ENCODE results near the gene TMEM9B. TPM values are rescaled to one million over a fixed set of nuclear protein-coding genes. Genes with fewer than 3 reads are reported as not detected.

The TMEM9B gene
- total RNA-seq, 1 experiment from 2014 or later = 13.6 TPM

- Mint-ChIP-seq H3K27me3 (ENCODE audit: low read depth) (no peaks in the 10 kb centered on the region; the same call in 1 of the 2 replicates), H3K27ac (no peak overlapping the region), H3K4me1 (no peaks in the 10 kb centered on the region)
These were observed 8.9 kb upstream of the TMEM9B start for GRCh38 chr11:8973121-8973520.

More at GRCh38 chr11:8973121-8973520, 8.9 kb upstream of the TMEM9B start:
- no peaks in the 10 kb centered on the region for H4K20me1 ChIP-seq (ENCODE audit: control insufficient read depth, insufficient read depth, insufficient read length)
- no peak overlapping the region for H2BK15ac ChIP-seq (ENCODE audit: low read depth, low read length)
- H3K27me3 ChIP-seq (ENCODE audit: insufficient read depth, low read length) = no peaks in the 10 kb centered on the region
- H3K9me3 ChIP-seq (ENCODE audit: control insufficient read depth, low read depth, low read length) = no peaks in the 10 kb centered on the region
- no peak overlapping the region for H4K91ac ChIP-seq (ENCODE audit: insufficient read length, low read depth, low read length)
- no peak overlapping the region for H2BK20ac ChIP-seq (ENCODE audit: low read depth, low read length, poor library complexity, severe bottlenecking)
- no peak overlapping the region for H4K8ac ChIP-seq (replicated peaks; ENCODE audit: insufficient read length, low read depth, low read length)
- no peaks in the 10 kb centered on the region for H3K79me2 ChIP-seq (ENCODE audit: insufficient read depth, low read length)
- H3K4me1 ChIP-seq (ENCODE audit: insufficient read depth, low read length) = no peaks in the 10 kb centered on the region
- no peak overlapping the region for H3K14ac ChIP-seq (ENCODE audit: insufficient read depth, low read length)
- no peak overlapping the region for H2BK5ac ChIP-seq (ENCODE audit: insufficient read length, low read length)
- H3K27ac ChIP-seq (ENCODE audit: insufficient read length, low read depth, low read length) = no peak overlapping the region
- no peak overlapping the region for H2AFZ ChIP-seq (ENCODE audit: low read length)
- peaks cover 0 to 8% (median 3%) of the 10 kb centered on the region in 3 experiments; a peak in 4 of 7 replicates for H3K36me3 Mint-ChIP-seq (ENCODE audit: insufficient read depth in 1 of 3, low read depth in 3 of 3)
- H3K23me2 ChIP-seq (ENCODE audit: insufficient read length, low read depth, low read length, poor library complexity, severe bottlenecking) = no peaks in the 10 kb centered on the region
- peaks cover 2 to 7% of the 10 kb centered on the region in 2 experiments; a peak in 1 of 5 replicates for H3K9me3 Mint-ChIP-seq
- H3K23ac ChIP-seq (ENCODE audit: insufficient read length, low read depth, low read length) = no peak overlapping the region
- WGBS (ENCODE audit: extremely low coverage, insufficient read length, low lambda C conversion rate) = no CpG with 5 or more reads among the region's 3 CpGs
- TF ChIP-seq CTCF (conservative IDR thresholded peaks at IDR 0.05) = no peak
- no peak for DNase-seq
- H2AK5ac ChIP-seq (ENCODE audit: insufficient read length, low read length) = no peak overlapping the region
- H3K9ac ChIP-seq (ENCODE audit: extremely low read depth, insufficient read length, low read length) = no peak overlapping the region
- no peak overlapping the region for H3K18ac ChIP-seq (ENCODE audit: insufficient read length, low read depth, low read length)
- no peak overlapping the region for H2BK120ac ChIP-seq (ENCODE audit: low read depth, low read length, poor library complexity, severe bottlenecking)
- no peak overlapping the region for H2BK12ac ChIP-seq (ENCODE audit: insufficient read length, low read depth, low read length)
- no peak overlapping the region for H3T11ph ChIP-seq (ENCODE audit: low read length)
- no peak overlapping the region for H3K4me2 ChIP-seq (ENCODE audit: insufficient read depth, insufficient read length, low read length)
- no peak overlapping the region for H3K4me3 Mint-ChIP-seq
- H3K56ac ChIP-seq (ENCODE audit: insufficient read length, low read depth, low read length) = no peak overlapping the region
- no peak overlapping the region for H4K5ac ChIP-seq (ENCODE audit: insufficient read length, low read depth, low read length)
- no peaks in the 10 kb centered on the region for H3K79me1 ChIP-seq (ENCODE audit: insufficient read depth, low read depth, low read length, poor library complexity, severe bottlenecking)
- H3K4ac ChIP-seq (ENCODE audit: low read depth, low read length) = no peak overlapping the region

Data from H9 (cell line).